ENCODE results near the gene REPIN1. TPM values are rescaled to one million over a fixed set of nuclear protein-coding genes. Genes with fewer than 3 reads are reported as not detected.

REPIN1 gene
- total and polyA plus RNA-seq, 9 of the 15 experiments (the other 6 are each of a cell fraction or from before 2014, with no cell fraction given), result 8.1 to 283 (median 94.3) TPM

GRCh38 chr7:150378853-150379440 lies 10.3 kb downstream of the REPIN1 start, which contains the start of gene ZNF775 (continued):
- TF ChIP-seq REST (IDR thresholded peaks at IDR 0.05; ENCODE audit: borderline replicate concordance) (peak; percentile 91), REST (CRISPR knock-in tag; IDR thresholded peaks at IDR 0.05; ENCODE audit: low read depth) (0 out of 2 replicates have a peak, but pooled peaks have one; percentile 75), MIER1 (IDR thresholded peaks at IDR 0.05; ENCODE audit: low read depth) (no peak), PREB (CRISPR knock-in tag; IDR thresholded peaks at IDR 0.05) (peak; percentile 66; the same call in 1 of the 2 replicates), RAD21 (CRISPR knock-in tag; conservative IDR thresholded peaks at IDR 0.05 in 1 of 2, IDR thresholded peaks at IDR 0.05 in 1 of 2) (peak; percentile 3 to 6; a peak in 1 of 4 replicates), ZNF324 (CRISPR knock-in tag; IDR thresholded peaks at IDR 0.05) (no peak), E2F3 (CRISPR knock-in tag; IDR thresholded peaks at IDR 0.05) (peak; percentile 18; the same call in 1 of the 2 replicates), CREBBP (IDR thresholded peaks at IDR 0.05; ENCODE audit: low read depth, low read length) (no peak), PKNOX1 (IDR thresholded peaks at IDR 0.05) (peak; percentile 98), GABPA (tag; conservative IDR thresholded peaks at IDR 0.05; ENCODE audit: low read depth) (peak; percentile 29; the same call in 1 of the 2 replicates), SMC3 (conservative IDR thresholded peaks at IDR 0.05; ENCODE audit: insufficient read depth, low read depth, low read length) (0 out of 2 replicates have a peak, but pooled peaks have one; percentile 19), CTBP1 (IDR thresholded peaks at IDR 0.05; ENCODE audit: borderline replicate concordance) (peak; percentile 93), GTF2F1 (IDR thresholded peaks at IDR 0.05; ENCODE audit: low read depth, low read length) (0 out of 2 replicates have a peak, but pooled peaks have one; percentile 47), NR2C2 (CRISPR knock-in tag; IDR thresholded peaks at IDR 0.05) (no peak), NR2C2 (tag; IDR thresholded peaks at IDR 0.05) (peak; percentile 90), ETV6 (IDR thresholded peaks at IDR 0.05; ENCODE audit: borderline replicate concordance in 1 of 2, low read depth in 2 of 2, low read length in 1 of 2) (no peak), ETV6 (CRISPR knock-in tag; IDR thresholded peaks at IDR 0.05; ENCODE audit: borderline replicate concordance) (no peak), SREBF1 (IDR thresholded peaks at IDR 0.05; ENCODE audit: borderline replicate concordance, low read depth, low read length) (peak; percentile 95), HCFC1 (IDR thresholded peaks at IDR 0.05; ENCODE audit: low read depth, low read length) (peak; percentile 8; the same call in 1 of the 2 replicates)

All from K562 (cell line).